Hepatocyte (in vitro differentiated cells): ENCODE data around the gene TNN. TPM values are rescaled to one million over a fixed set of nuclear protein-coding genes. Genes with fewer than 3 reads are reported as not detected.

Source experiments
- DNase-seq: peaks from one replicate; pipeline ENCODE4 v3.0.0-alpha.2; 2016; ENCODE audit warnings: low spot score
- H2AFZ ChIP-seq: fragments of 200-600 bp; sonication (generic); 2 replicates; pipeline ENCODE4 v1.6.0; 2016; ENCODE audit warnings: antibody characterized with exemption, mild to moderate bottlenecking
- H3K27ac ChIP-seq: fragments of 200-600 bp; sonication (generic); 2 replicates; pipeline ENCODE4 v1.5.1; 2016; ENCODE audit warnings: mild to moderate bottlenecking
- H3K27me3 ChIP-seq: fragments of 200-600 bp; sonication (generic); 2 replicates; pipeline ENCODE4 v1.6.1; 2016
- H3K36me3 ChIP-seq: fragments of 200-600 bp; sonication (generic); replicated peaks from 2 replicates; pipeline ENCODE4 v1.5.1; 2016; ENCODE audit warnings: low read depth; ENCODE audit not compliant: insufficient read depth
- H3K4me1 ChIP-seq: fragments of 200-600 bp; sonication (generic); 2 replicates; pipeline ENCODE4 v1.5.1; 2016; ENCODE audit warnings: mild to moderate bottlenecking, moderate library complexity; ENCODE audit not compliant: insufficient read depth
- H3K4me2 ChIP-seq: fragments of 200-600 bp; sonication (generic); 2 replicates; pipeline ENCODE4 v1.6.0; 2016
- H3K4me3 ChIP-seq: fragments of 200-600 bp; sonication (generic); 2 replicates; pipeline ENCODE4 v1.5.1; 2016; ENCODE audit warnings: mild to moderate bottlenecking
- H3K79me2 ChIP-seq: fragments of 200-600 bp; sonication (generic); 2 replicates; pipeline ENCODE4 v1.6.0; 2017; ENCODE audit warnings: mild to moderate bottlenecking
- H3K9me2 ChIP-seq: fragments of 200-600 bp; sonication (generic); replicated peaks from 2 replicates; pipeline ENCODE4 v1.6.0; 2017; ENCODE audit warnings: mild to moderate bottlenecking; ENCODE audit not compliant: insufficient read depth
- H3K9me3 ChIP-seq: fragments of 200-600 bp; sonication (generic); 2 replicates; pipeline ENCODE4 v1.5.1; 2016; ENCODE audit warnings: low read depth, mild to moderate bottlenecking
- H4K20me1 ChIP-seq: fragments of 200-600 bp; sonication (generic); 2 replicates; pipeline ENCODE4 v1.6.0; 2016; ENCODE audit warnings: mild to moderate bottlenecking; ENCODE audit not compliant: insufficient read depth, poor library complexity, severe bottlenecking
- EZH2 ChIP-seq: fragments of 200-600 bp; sonication (generic); IDR thresholded peaks from 2 replicates; pipeline ENCODE4 v1.6.1; 2016; ENCODE audit warnings: antibody characterized with exemption, mild to moderate bottlenecking, borderline replicate concordance
- EZH2phosphoT487 ChIP-seq: fragments of 200-600 bp; sonication (generic); IDR thresholded peaks from one replicate; pipeline ENCODE4 v1.6.1; 2018; ENCODE audit warnings: antibody characterized with exemption, mild to moderate bottlenecking, low read depth, moderate library complexity; ENCODE audit not compliant: unreplicated experiment, severe bottlenecking
- WGBS: methylation state at CpG from one replicate; pipeline ENCODE4 v1.1.6; 2016; ENCODE audit warnings: low lambda C conversion rate; ENCODE audit errors: missing lambda C conversion rate; 5-methylcytosine and 5-hydroxymethylcytosine counted together
- polyA plus RNA-seq: library from polyadenylated mRNA; unstranded; fragments of >200 nt; fragmentation: Nextera tagmentation; extraction: Ambion mirVana; gene quantifications from 2 replicates; pipeline ENCODE4 v1.2.1, GENCODE V29; 2016
- total RNA-seq: library from RNA; depleted of rRNA; stranded (reverse); fragments of >200 nt; gene quantifications from 2 replicates; pipeline ENCODE4 v1.2.3, GENCODE V29; 2014
- TF ChIP-seq, protein P1 (sequence below): fragments of 200-600 bp; sonication (generic); IDR thresholded peaks from 2 replicates; pipeline ENCODE4 v1.5.1; 2016; ENCODE audit warnings: antibody characterized with exemption, mild to moderate bottlenecking; ENCODE audit not compliant: poor library complexity

TNN gene
- total and polyA plus RNA-seq, 2 experiments from 2014 or later, result 0.33 to 0.51 TPM

DNA sequence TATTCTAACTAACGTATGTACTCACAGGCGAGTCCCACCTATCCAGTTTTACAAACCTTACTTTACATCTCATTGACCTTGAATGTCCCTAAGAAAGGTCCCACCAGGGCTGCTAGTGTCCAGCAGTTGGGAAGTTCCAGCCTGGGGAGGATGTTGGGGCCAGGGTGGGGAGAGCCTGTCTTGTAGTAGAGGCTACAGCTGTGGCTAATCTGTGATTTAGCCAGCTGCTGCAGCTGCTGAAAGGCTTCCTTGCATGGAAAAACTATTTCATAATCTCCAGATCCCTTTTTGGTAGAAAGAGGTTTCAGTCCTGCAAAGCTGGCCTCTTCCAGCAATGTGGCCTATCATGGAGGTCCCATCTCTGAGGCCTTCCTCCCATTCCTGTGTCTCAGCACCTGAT is 23.1 kb downstream of the TNN start:
- 93% methylated on average over 2 of the region's 2 CpGs for WGBS

DNA sequence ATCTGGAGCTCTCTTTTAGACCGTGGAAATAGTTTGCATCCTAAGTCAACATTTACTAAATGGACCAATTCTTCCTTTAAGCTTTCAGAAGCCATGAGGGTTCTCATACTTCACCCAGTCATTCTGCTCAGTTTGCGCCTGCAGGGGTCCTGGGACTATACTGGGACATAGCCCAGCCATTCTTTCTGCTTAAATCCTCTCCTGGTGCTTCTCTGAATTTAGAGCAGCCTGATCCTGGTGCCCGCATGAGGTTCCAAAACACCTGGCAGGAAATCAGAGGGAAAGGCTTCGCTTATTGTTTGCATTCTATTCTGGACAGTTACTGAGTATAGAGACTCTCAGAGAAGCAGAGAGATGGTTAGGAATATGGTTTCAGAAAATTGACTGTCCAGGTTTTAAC is 27.0 kb downstream of the TNN start:
- no peaks in the 10 kb centered on the region for H4K20me1 ChIP-seq
- TF ChIP-seq EZH2, result no peak
- no peak for TF ChIP-seq EZH2phosphoT487
- TF ChIP-seq, protein P1, sequence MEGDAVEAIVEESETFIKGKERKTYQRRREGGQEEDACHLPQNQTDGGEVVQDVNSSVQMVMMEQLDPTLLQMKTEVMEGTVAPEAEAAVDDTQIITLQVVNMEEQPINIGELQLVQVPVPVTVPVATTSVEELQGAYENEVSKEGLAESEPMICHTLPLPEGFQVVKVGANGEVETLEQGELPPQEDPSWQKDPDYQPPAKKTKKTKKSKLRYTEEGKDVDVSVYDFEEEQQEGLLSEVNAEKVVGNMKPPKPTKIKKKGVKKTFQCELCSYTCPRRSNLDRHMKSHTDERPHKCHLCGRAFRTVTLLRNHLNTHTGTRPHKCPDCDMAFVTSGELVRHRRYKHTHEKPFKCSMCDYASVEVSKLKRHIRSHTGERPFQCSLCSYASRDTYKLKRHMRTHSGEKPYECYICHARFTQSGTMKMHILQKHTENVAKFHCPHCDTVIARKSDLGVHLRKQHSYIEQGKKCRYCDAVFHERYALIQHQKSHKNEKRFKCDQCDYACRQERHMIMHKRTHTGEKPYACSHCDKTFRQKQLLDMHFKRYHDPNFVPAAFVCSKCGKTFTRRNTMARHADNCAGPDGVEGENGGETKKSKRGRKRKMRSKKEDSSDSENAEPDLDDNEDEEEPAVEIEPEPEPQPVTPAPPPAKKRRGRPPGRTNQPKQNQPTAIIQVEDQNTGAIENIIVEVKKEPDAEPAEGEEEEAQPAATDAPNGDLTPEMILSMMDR, result no peak
- peaks cover 7% of the 10 kb centered on the region for H3K4me1 ChIP-seq
- no peaks in the 10 kb centered on the region for H3K9me3 ChIP-seq
- H3K4me2 ChIP-seq, result no peak overlapping the region
- no peaks in the 10 kb centered on the region for H3K27me3 ChIP-seq
- H3K4me3 ChIP-seq, result no peak overlapping the region
- no peaks in the 10 kb centered on the region for H3K36me3 ChIP-seq
- no peaks in the 10 kb centered on the region for H3K79me2 ChIP-seq
- no peaks in the 10 kb centered on the region for H3K9me2 ChIP-seq
- H3K27ac ChIP-seq, result no peak overlapping the region
- DNase-seq, result no peak
- no peak overlapping the region for H2AFZ ChIP-seq
- 87% methylated on average over 4 of the region's 4 CpGs for WGBS

More for the DNA sequence above, 23.1 kb downstream of the TNN start:
- peaks cover 5% of the 10 kb centered on the region for H3K4me1 ChIP-seq
- no peak for DNase-seq
- TF ChIP-seq EZH2phosphoT487, result no peak
- TF ChIP-seq, protein P1, result no peak
- no peak for TF ChIP-seq EZH2
- H3K27ac ChIP-seq, result no peak overlapping the region
- H3K36me3 ChIP-seq, result no peaks in the 10 kb centered on the region
- H3K9me3 ChIP-seq, result no peaks in the 10 kb centered on the region
- H4K20me1 ChIP-seq, result no peaks in the 10 kb centered on the region
- H3K9me2 ChIP-seq, result no peaks in the 10 kb centered on the region
- no peaks in the 10 kb centered on the region for H3K79me2 ChIP-seq
- H2AFZ ChIP-seq, result no peak overlapping the region
- no peaks in the 10 kb centered on the region for H3K27me3 ChIP-seq
- no peak overlapping the region for H3K4me2 ChIP-seq
- no peak overlapping the region for H3K4me3 ChIP-seq

DNA sequence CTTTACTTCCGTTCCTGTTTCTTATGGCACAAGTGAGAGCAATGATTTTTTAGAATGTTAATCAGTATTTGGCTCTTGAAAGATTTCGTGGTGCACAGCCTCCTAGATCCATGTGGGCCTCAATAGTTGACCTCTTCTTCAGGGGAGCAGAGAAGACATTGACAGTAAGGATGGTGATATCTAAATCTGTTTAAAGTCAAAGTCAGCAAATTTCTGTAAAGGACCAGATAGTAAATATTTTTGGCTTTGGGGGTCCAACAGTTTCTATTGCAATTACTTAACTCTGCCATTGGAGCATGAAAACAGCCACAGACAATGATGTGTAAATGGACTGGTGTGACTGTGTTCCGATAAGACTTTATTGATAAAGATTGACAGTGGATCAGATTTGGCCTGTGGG is 27.4 kb downstream of the TNN start:
- Histone ChIP-seq H3K9me3 (no peaks in the 10 kb centered on the region), H3K4me3 (no peak overlapping the region), H3K79me2 (no peaks in the 10 kb centered on the region), H3K4me2 (no peak overlapping the region), H3K27me3 (no peaks in the 10 kb centered on the region), H3K27ac (peak overlapping the region; percentile 82), H4K20me1 (no peaks in the 10 kb centered on the region), H3K4me1 (peaks cover 7% of the 10 kb centered on the region), H3K9me2 (no peaks in the 10 kb centered on the region), H2AFZ (no peak overlapping the region), H3K36me3 (no peaks in the 10 kb centered on the region)
- TF ChIP-seq, protein P1, result no peak
- TF ChIP-seq EZH2phosphoT487 (no peak), EZH2 (no peak)
- 90% methylated on average over 3 of the region's 3 CpGs for WGBS
- no peak for DNase-seq

DNA sequence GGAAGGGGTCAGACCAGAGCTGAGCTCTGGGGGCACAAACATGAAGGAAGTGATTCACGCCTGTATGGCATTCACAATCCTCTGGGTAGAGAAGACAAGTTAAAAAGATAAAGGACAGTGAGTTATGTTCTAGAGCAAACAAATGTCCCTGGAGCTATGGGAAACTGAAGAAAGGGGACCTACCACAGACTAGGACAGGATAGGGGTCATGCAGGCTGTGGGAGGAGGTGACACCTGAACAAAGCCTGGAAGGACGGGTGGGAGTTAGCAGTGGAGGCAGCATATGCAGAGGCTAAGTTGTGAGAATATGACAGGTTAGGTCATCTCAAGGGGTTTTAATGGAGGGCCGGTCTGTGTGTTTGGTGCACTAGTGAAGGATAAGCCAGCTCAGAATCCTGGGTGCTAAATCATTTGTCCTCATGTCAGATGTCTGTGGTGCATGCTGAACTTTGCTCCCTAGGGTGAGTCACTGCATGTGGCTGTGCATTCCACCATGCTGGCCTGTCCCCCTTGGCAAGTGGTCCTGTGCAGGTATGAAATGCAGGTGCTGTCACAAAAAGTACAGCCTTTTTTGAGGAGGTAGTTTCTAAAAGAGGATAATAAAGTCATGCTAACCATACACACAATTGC is 28.5 kb downstream of the TNN start:
- no peak overlapping the region for H3K4me3 ChIP-seq
- no peaks in the 10 kb centered on the region for H4K20me1 ChIP-seq
- peak overlapping the region; percentile 49 for H2AFZ ChIP-seq
- no peaks in the 10 kb centered on the region for H3K36me3 ChIP-seq
- peaks cover 7% of the 10 kb centered on the region for H3K4me1 ChIP-seq
- no peaks in the 10 kb centered on the region for H3K9me2 ChIP-seq
- 62% methylated on average over 3 of the region's 3 CpGs for WGBS
- no peaks in the 10 kb centered on the region for H3K79me2 ChIP-seq
- peak; percentile 61 for DNase-seq
- H3K27ac ChIP-seq, result peak overlapping the region; percentile 82
- H3K27me3 ChIP-seq, result no peaks in the 10 kb centered on the region
- H3K9me3 ChIP-seq, result no peaks in the 10 kb centered on the region
- TF ChIP-seq, protein P1, result no peak
- no peak for TF ChIP-seq EZH2phosphoT487
- TF ChIP-seq EZH2, result no peak
- no peak overlapping the region for H3K4me2 ChIP-seq
